Fibroblast of skin of right quadriceps (primary cell): ENCODE measurements around the gene TRNT1.

Experiments
- DNase-seq: peaks from one replicate; pipeline ENCODE4 v3.0.0-alpha.2; 2013

The TRNT1 gene

DNA sequence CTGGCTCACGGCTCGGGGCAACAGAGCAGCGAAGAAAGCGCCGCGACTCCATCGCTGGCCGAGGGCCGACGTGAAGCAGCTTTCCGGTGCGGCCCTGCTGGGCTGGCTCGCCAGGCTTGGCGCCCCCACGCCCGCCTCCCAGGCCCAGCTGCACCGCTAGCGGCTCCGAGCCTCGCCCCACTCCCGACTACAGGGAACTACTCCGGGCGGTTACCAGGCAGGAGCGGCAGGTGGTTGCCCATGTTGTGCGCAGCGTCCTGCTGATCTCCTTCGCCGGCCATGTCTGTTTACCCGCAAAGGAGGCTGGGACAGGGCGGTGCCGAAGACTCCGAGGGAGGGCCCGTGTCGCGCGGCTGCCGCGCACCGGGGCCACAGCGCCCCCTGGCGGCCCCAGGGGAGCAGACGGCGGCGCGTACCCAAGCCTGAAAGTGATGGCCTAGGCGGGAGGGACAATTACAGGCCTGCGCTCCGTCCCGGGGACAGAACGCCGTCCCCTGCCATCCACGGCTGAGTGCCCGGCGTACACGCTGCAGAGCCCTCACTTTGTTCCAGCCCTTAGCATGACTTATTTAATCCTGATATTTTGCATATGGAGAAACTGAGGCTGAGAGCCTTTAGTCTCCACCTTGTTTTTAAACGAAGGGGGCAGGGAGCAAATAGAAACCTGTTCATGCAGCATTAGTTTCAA lies 52.8 kb downstream of the TRNT1 start, which contains the start of gene CRBN:
Gene CRBN (minus strand): TSS at position 285 of the 688 bp plus-strand sequence. CDS start 4 bp downstream, at position 281.
- peak; percentile 80 for DNase-seq

GRCh38 chr3:3180456-3180855 lies 53.7 kb downstream of the TRNT1 start:
- DNase-seq, result no peak

- DNase-seq, result no peak
Observed at GRCh38 chr3:3184876-3185275, 58.1 kb downstream of the TRNT1 start.

GRCh38 chr3:3189102-3189727 lies 62.5 kb downstream of the TRNT1 start:
- DNase-seq, result no peak

GRCh38 chr3:3189961-3190360 lies 63.2 kb downstream of the TRNT1 start:
- DNase-seq, result no peak

- no peak for DNase-seq
Observed at GRCh38 chr3:3191675-3192285, 65.0 kb downstream of the TRNT1 start.

DNA sequence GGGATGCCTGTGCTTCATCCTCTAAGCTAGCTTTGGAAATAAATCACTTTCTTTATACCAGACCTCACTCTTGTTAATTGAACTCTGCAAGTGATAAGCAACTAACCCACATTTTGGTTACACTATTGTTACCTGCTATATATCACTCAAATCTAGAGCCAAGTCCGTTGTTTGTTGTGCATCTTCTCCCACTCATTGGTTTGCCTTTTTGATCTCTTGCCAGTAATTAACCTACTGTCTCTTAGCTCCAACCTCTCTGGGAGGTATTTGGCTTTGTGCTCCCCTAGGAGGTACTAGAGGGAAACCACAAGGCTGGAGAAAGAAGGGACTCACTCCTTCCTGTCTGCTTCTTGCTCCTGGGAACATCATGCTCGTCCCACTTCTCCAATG lies 65.5 kb downstream of the TRNT1 start:
- no peak for DNase-seq

DNA sequence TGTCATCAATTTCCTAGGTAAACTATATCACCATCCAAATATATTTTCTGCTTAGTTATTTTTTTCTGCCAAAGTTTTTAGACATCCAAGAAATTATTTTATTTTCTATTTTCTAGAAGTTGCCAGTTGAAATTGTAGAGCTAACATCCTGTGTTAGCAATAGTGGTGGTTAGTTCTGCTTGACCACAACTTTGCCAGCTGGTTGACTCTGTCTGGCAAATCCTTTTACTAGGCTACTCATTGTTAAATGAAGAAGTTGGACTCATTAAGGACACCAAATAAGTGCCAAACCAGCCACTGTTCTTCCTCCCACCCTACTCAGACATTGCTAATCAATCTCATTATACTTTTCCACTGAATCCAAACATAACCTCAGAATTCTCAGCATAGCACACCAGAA lies 68.1 kb downstream of the TRNT1 start:
- no peak for DNase-seq

DNA sequence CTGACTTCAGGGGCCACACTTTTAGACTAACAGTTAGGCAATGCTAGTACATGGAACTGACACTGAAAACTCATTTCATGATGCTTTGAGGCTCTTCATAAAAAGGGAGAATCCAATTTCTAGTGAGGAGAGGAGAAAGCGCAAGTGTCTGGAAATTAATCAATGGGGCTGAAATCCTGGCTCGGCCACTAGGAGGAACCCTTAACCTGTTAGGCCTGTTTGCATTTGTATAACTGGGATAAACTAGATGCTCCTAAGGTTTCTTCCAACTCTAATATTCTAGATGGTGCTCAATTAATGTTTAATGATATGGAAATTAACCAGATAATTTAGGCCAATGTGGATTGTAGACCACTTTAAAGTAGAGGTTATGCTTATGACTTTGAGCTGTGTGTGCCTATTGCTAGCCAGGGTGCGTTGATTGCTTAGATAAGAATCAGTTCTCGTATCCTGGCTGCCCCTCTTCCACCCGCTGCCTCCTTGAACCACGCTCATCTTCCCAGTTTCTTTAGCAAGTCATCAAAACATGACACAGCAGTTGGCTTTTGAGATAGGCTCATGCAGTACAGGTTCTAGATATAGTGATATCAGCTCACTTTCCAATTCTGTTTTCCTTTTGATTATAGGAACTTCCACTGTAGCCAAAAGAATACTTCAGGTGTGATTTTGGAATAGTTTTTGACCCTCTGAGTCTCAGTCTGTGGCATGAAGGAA lies 69.6 kb downstream of the TRNT1 start:
- DNase-seq, result no peak
